H1 (cell line): ENCODE results near the gene TMEM235.

Experiments used
- CTBP2 ChIP-seq: IDR thresholded peaks from 2 replicates; pipeline ENCODE4 v1.7.0; 2011; ENCODE audit warnings: borderline replicate concordance, mild to moderate bottlenecking, moderate library complexity, mixed read lengths, low read length; ENCODE audit not compliant: insufficient read depth, insufficient read length
- CTCF ChIP-seq, 3 experiments: IDR thresholded peaks; 1 replicate in 2 of 3; 2 replicates in 1 of 3; pipeline versions ENCODE4 v1.5.1 to v1.6.1; 2011; ENCODE audit warnings: low read length in 3 of 3, mild to moderate bottlenecking in 3 of 3, inconsistent platforms in 2 of 3, low read depth in 1 of 3, moderate library complexity in 1 of 3; ENCODE audit not compliant: insufficient read depth in 1 of 3; ENCODE audit errors: control extremely low read depth in 1 of 3
- GABPA ChIP-seq: IDR thresholded peaks from 2 replicates; pipeline ENCODE4 v1.6.1; 2011; ENCODE audit warnings: mild to moderate bottlenecking, low read length, moderate library complexity, borderline replicate concordance; ENCODE audit not compliant: insufficient read depth
- KDM1A ChIP-seq: fragments of 200-600, 300-600 bp; sonication (generic); IDR thresholded peaks from 2 replicates; pipeline ENCODE4 v1.7.1; 2016; ENCODE audit warnings: mild to moderate bottlenecking, low read length, borderline replicate concordance
- POLR2A ChIP-seq, 2 experiments: IDR thresholded peaks; 1 replicate in 1 of 2; 2 replicates in 1 of 2; pipeline ENCODE4 v1.6.1; 2011; ENCODE audit warnings: low read depth in 2 of 2, low read length in 2 of 2, mild to moderate bottlenecking in 2 of 2; ENCODE audit errors: control extremely low read depth in 1 of 2
- POU5F1 ChIP-seq: IDR thresholded peaks from 2 replicates; pipeline ENCODE4 v1.6.1; 2011; ENCODE audit warnings: low read depth, mild to moderate bottlenecking, low read length, moderate library complexity
- SP1 ChIP-seq: IDR thresholded peaks from 2 replicates; pipeline ENCODE4 v1.6.1; 2011; ENCODE audit warnings: low read depth, low read length
- YY1 ChIP-seq: IDR thresholded peaks from 2 replicates; pipeline ENCODE4 v1.6.1; 2011; ENCODE audit warnings: low read depth, mild to moderate bottlenecking, low read length
- ZNF274 ChIP-seq: IDR thresholded peaks from 2 replicates; pipeline ENCODE4 v1.7.0; 2012; ENCODE audit warnings: low read length, borderline replicate concordance; ENCODE audit errors: extremely low read depth

- TF ChIP-seq CTBP2, result no peak
- TF ChIP-seq ZNF274, result no peak
- TF ChIP-seq POLR2A (IDR thresholded peaks at IDR 0.05; ENCODE audit: control extremely low read depth in 1 of 2, low read depth in 2 of 2, low read length in 2 of 2), result no peak
- TF ChIP-seq KDM1A, result no peak
- no peak for TF ChIP-seq CTCF (IDR thresholded peaks at IDR 0.05; ENCODE audit: control extremely low read depth in 1 of 3, insufficient read depth in 1 of 3, low read depth in 1 of 3, low read length in 3 of 3)
- no peak for TF ChIP-seq GABPA
- no peak for TF ChIP-seq YY1
- TF ChIP-seq POU5F1, result no peak
- no peak for TF ChIP-seq SP1
These were observed 11.9 kb upstream of the TMEM235 start for GRCh38 chr17:78219396-78220150.
